ENCODE data around the gene SLC15A2. TPM values are rescaled to one million over a fixed set of nuclear protein-coding genes. Genes with fewer than 3 reads are reported as not detected.

Gene SLC15A2
- total RNA-seq, 2 experiments from 2014 or later: 0.69 to 0.75 TPM

DNA sequence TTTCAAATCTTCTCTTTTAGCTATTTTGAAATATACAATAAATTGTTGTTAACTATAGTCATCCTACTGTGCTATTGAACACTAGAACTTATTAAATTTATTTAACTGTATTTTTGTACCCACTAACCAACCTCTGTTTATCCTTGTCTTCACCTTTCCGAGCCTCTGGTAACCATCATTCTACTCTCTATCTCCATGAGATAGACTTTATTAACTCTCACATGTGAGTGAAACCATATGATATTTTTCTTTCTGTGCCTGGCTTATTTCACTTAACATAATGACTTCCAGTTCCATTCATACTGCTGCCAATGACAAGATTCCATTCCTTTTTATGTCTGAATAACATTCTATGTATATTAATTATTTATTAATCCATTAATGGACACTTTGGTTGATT lies 15.8 kb upstream of the SLC15A2 start:
- Histone ChIP-seq H3K36me3 (ENCODE audit: insufficient read depth, low read length) (no peaks in the 10 kb centered on the region), H3K9me3 (ENCODE audit: control insufficient read depth in 1 of 2, insufficient read depth in 1 of 2, low read length in 2 of 2) (no peaks in the 10 kb centered on the region), H3K4me1 (ENCODE audit: insufficient read depth, low read length) (no peaks in the 10 kb centered on the region), H3K4me3 (ENCODE audit: low read length) (no peak overlapping the region), H3K27me3 (ENCODE audit: control insufficient read depth in 1 of 2, insufficient read depth in 2 of 2, low read length in 2 of 2) (no peaks in the 10 kb centered on the region), H3K27ac (ENCODE audit: low read depth in 1 of 2, low read length in 2 of 2) (no peak overlapping the region)
- DNase-seq (no peak), ATAC-seq (ENCODE audit: poor library complexity) (no peak)
- Mint-ChIP-seq H3K36me3 (ENCODE audit: low read depth) (peaks cover 1% of the 10 kb centered on the region), H3K4me1 (ENCODE audit: low read depth) (no peaks in the 10 kb centered on the region), H3K27ac (no peak overlapping the region), H3K4me3 (no peak overlapping the region), H3K27me3 (no peaks in the 10 kb centered on the region), H3K9me3 (no peaks in the 10 kb centered on the region)
- intact Hi-C loops (cut with DNase I, micrococcal nuclease): no loop called here
- ChIA-PET CTCF (no interaction called here), POLR2A (no interaction called here)
- TF ChIP-seq, protein P1, sequence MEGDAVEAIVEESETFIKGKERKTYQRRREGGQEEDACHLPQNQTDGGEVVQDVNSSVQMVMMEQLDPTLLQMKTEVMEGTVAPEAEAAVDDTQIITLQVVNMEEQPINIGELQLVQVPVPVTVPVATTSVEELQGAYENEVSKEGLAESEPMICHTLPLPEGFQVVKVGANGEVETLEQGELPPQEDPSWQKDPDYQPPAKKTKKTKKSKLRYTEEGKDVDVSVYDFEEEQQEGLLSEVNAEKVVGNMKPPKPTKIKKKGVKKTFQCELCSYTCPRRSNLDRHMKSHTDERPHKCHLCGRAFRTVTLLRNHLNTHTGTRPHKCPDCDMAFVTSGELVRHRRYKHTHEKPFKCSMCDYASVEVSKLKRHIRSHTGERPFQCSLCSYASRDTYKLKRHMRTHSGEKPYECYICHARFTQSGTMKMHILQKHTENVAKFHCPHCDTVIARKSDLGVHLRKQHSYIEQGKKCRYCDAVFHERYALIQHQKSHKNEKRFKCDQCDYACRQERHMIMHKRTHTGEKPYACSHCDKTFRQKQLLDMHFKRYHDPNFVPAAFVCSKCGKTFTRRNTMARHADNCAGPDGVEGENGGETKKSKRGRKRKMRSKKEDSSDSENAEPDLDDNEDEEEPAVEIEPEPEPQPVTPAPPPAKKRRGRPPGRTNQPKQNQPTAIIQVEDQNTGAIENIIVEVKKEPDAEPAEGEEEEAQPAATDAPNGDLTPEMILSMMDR (IDR thresholded peaks at IDR 0.05): no peak

- H3K4me1 Mint-ChIP-seq (ENCODE audit: low read depth): no peaks in the 10 kb centered on the region
- ATAC-seq (ENCODE audit: poor library complexity) (no peak), DNase-seq (peak in 1 of 14 experiments; percentile 5)
- TF ChIP-seq, protein P1 (IDR thresholded peaks at IDR 0.05): no peak
- H3K27ac Mint-ChIP-seq: no peak overlapping the region
- intact Hi-C loops (cut with DNase I, micrococcal nuclease): no loop called here
- H3K36me3 Mint-ChIP-seq (ENCODE audit: low read depth): peaks cover 9% of the 10 kb centered on the region
- H3K4me1 ChIP-seq (ENCODE audit: insufficient read depth, low read length): no peaks in the 10 kb centered on the region
- POLR2A ChIA-PET: no interaction called here
- H3K9me3 ChIP-seq (ENCODE audit: control insufficient read depth in 1 of 2, insufficient read depth in 1 of 2, low read length in 2 of 2): no peaks in the 10 kb centered on the region
- CTCF ChIA-PET: no interaction called here
- no peaks in the 10 kb centered on the region for H3K27me3 ChIP-seq (ENCODE audit: control insufficient read depth in 1 of 2, insufficient read depth in 2 of 2, low read length in 2 of 2)
- H3K27ac ChIP-seq (ENCODE audit: low read depth in 1 of 2, low read length in 2 of 2): no peak overlapping the region
- no peak overlapping the region for H3K4me3 ChIP-seq (ENCODE audit: low read length)
- H3K9me3 Mint-ChIP-seq: no peaks in the 10 kb centered on the region
- H3K27me3 Mint-ChIP-seq: no peaks in the 10 kb centered on the region
- H3K4me3 Mint-ChIP-seq: no peak overlapping the region
- H3K36me3 ChIP-seq (ENCODE audit: insufficient read depth, low read length): no peaks in the 10 kb centered on the region
Observed at GRCh38 chr3:121883507-121883906, 10.7 kb upstream of the SLC15A2 start.

- ATAC-seq (ENCODE audit: poor library complexity): no peak
- Mint-ChIP-seq H3K4me1 (ENCODE audit: low read depth) (no peaks in the 10 kb centered on the region), H3K9me3 (no peaks in the 10 kb centered on the region), H3K36me3 (ENCODE audit: low read depth) (peaks cover 9% of the 10 kb centered on the region), H3K27me3 (no peaks in the 10 kb centered on the region), H3K27ac (no peak overlapping the region), H3K4me3 (no peak overlapping the region)
- ChIA-PET CTCF (no interaction called here), POLR2A (no interaction called here)
- no peaks in the 10 kb centered on the region for H3K9me3 ChIP-seq (ENCODE audit: control insufficient read depth in 1 of 2, insufficient read depth in 1 of 2, low read length in 2 of 2)
- intact Hi-C loops (cut with DNase I, micrococcal nuclease): no loop called here
- no peaks in the 10 kb centered on the region for H3K36me3 ChIP-seq (ENCODE audit: insufficient read depth, low read length)
- H3K4me1 ChIP-seq (ENCODE audit: insufficient read depth, low read length): no peaks in the 10 kb centered on the region
- H3K27ac ChIP-seq (ENCODE audit: low read depth in 1 of 2, low read length in 2 of 2): no peak overlapping the region
- H3K4me3 ChIP-seq (ENCODE audit: low read length): no peak overlapping the region
- TF ChIP-seq, protein P1 (IDR thresholded peaks at IDR 0.05): no peak
- no peaks in the 10 kb centered on the region for H3K27me3 ChIP-seq (ENCODE audit: control insufficient read depth in 1 of 2, insufficient read depth in 2 of 2, low read length in 2 of 2)
- DNase-seq: no peak
Observed at GRCh38 chr3:121885386-121885785, 8.8 kb upstream of the SLC15A2 start.

Measured in CD4-positive, alpha-beta T cell (primary cell).